GM23338 (cell line): ENCODE data around the gene NPNT. TPM values are rescaled to one million over a fixed set of nuclear protein-coding genes. Genes with fewer than 3 reads are reported as not detected.

Source experiments
- ATAC-seq: fragments of 200-7000 bp; cut with Tn5 transposase; 3 replicates; pipeline ENCODE4 v1.9.1; 2020
- DNase-seq: peaks from one replicate; pipeline ENCODE4 v3.0.0-alpha.2; 2015; ENCODE audit warnings: low spot score
- H2AFZ ChIP-seq: fragments of 200-600 bp; sonication (generic); 2 replicates; pipeline ENCODE4 v1.8.0; 2016; ENCODE audit warnings: antibody characterized with exemption, mild to moderate bottlenecking, moderate library complexity
- H3F3A ChIP-seq: fragments of 200-600 bp; sonication (generic); replicated peaks from 2 replicates; pipeline ENCODE4 v1.8.0; 2017; ENCODE audit warnings: antibody characterized with exemption, mixed run types, low read depth
- H3K27ac ChIP-seq: fragments of 200-600 bp; sonication (generic); 2 replicates; pipeline ENCODE4 v1.6.1; 2016; ENCODE audit warnings: low read depth
- H3K27me3 ChIP-seq: fragments of 200-600 bp; sonication (generic); 2 replicates; pipeline ENCODE4 v1.8.0; 2016; ENCODE audit warnings: mild to moderate bottlenecking, mixed run types, moderate library complexity; ENCODE audit not compliant: insufficient read depth
- H3K36me3 ChIP-seq: fragments of 200-600 bp; sonication (generic); 2 replicates; pipeline ENCODE4 v1.8.0; 2016; ENCODE audit warnings: mild to moderate bottlenecking; ENCODE audit not compliant: insufficient read depth
- H3K4me1 ChIP-seq: fragments of 200-600 bp; sonication (generic); 2 replicates; pipeline ENCODE4 v1.8.0; 2016; ENCODE audit warnings: mild to moderate bottlenecking, moderate library complexity; ENCODE audit not compliant: insufficient read depth
- H3K4me2 ChIP-seq: fragments of 200-600 bp; sonication (generic); 2 replicates; pipeline ENCODE4 v1.7.1; 2017; ENCODE audit warnings: mixed run types
- H3K4me3 ChIP-seq: fragments of 200-600 bp; sonication (generic); 2 replicates; pipeline ENCODE4 v1.6.1; 2016; ENCODE audit warnings: mixed run types
- H3K79me2 ChIP-seq: fragments of 200-600 bp; sonication (generic); replicated peaks from 2 replicates; pipeline ENCODE4 v1.8.0; 2017; ENCODE audit warnings: mild to moderate bottlenecking; ENCODE audit not compliant: insufficient read depth
- H3K9me2 ChIP-seq: fragments of 200-600 bp; sonication (generic); 2 replicates; pipeline ENCODE4 v1.8.0; 2017; ENCODE audit not compliant: insufficient read depth
- H4K20me1 ChIP-seq: fragments of 200-600 bp; sonication (generic); replicated peaks from 2 replicates; pipeline ENCODE4 v1.8.0; 2017; ENCODE audit warnings: mild to moderate bottlenecking; ENCODE audit not compliant: insufficient read depth
- H3K27ac Mint-ChIP-seq: 2 replicates; pipeline ENCODE4 v1.8.0; 2020; ENCODE audit warnings: inconsistent platforms, mild to moderate bottlenecking, moderate library complexity, mixed read lengths
- H3K27me3 Mint-ChIP-seq: 3 replicates; pipeline ENCODE4 v1.8.0; 2022; ENCODE audit warnings: low read depth, mild to moderate bottlenecking, moderate library complexity, mixed read lengths, inconsistent platforms; ENCODE audit not compliant: insufficient read depth, poor library complexity
- H3K36me3 Mint-ChIP-seq: 3 replicates; pipeline ENCODE4 v1.8.0; 2021; ENCODE audit warnings: low read depth, mild to moderate bottlenecking, inconsistent platforms, moderate library complexity, mixed read lengths
- H3K4me1 Mint-ChIP-seq: 3 replicates; pipeline ENCODE4 v1.8.0; 2020; ENCODE audit warnings: mild to moderate bottlenecking, inconsistent platforms, mixed read lengths
- H3K4me3 Mint-ChIP-seq: 3 replicates; pipeline ENCODE4 v1.8.0; 2021; ENCODE audit warnings: moderate library complexity, mild to moderate bottlenecking, inconsistent platforms, mixed read lengths
- H3K9me3 Mint-ChIP-seq: 3 replicates; pipeline ENCODE4 v1.8.0; 2020; ENCODE audit warnings: moderate library complexity, mild to moderate bottlenecking, inconsistent platforms, mixed read lengths
- CREB1 ChIP-seq: fragments of 250-450 bp; sonication (Bioruptor Pico); IDR thresholded peaks from 2 replicates; pipeline ENCODE4 v1.5.0; 2020; ENCODE audit warnings: low read depth, mild to moderate bottlenecking, moderate library complexity
- ETS1 ChIP-seq: IDR thresholded peaks from 2 replicates; pipeline ENCODE4 v1.6.1; 2016; ENCODE audit warnings: antibody characterized with exemption
- EZH2phosphoT487 ChIP-seq: fragments of 200-600 bp; sonication (generic); IDR thresholded peaks from one replicate; pipeline ENCODE4 v1.8.1; 2018; ENCODE audit warnings: antibody characterized with exemption; ENCODE audit not compliant: unreplicated experiment
- JUNB ChIP-seq: IDR thresholded peaks from one replicate; pipeline ENCODE4 v1.6.1; 2016; ENCODE audit warnings: antibody characterized with exemption; ENCODE audit not compliant: unreplicated experiment
- NANOG ChIP-seq: IDR thresholded peaks from 2 replicates; pipeline ENCODE4 v1.6.1; 2016; ENCODE audit warnings: antibody characterized with exemption, borderline replicate concordance
- POLR2AphosphoS5 ChIP-seq: IDR thresholded peaks from 2 replicates; pipeline ENCODE4 v1.6.1; 2016; ENCODE audit warnings: antibody characterized with exemption, low read depth
- STAT1 ChIP-seq: IDR thresholded peaks from one replicate; pipeline ENCODE4 v1.6.1; 2016; ENCODE audit warnings: antibody characterized with exemption; ENCODE audit not compliant: unreplicated experiment
- ZNF114 ChIP-seq: fragments of 250-450 bp; sonication (Bioruptor Pico); IDR thresholded peaks from 2 replicates; pipeline ENCODE4 v1.5.0; 2020; ENCODE audit warnings: mild to moderate bottlenecking, moderate library complexity
- ZNF331 ChIP-seq: fragments of 250-450 bp; sonication (Bioruptor Pico); IDR thresholded peaks from 2 replicates; pipeline ENCODE4 v1.5.0; 2020; ENCODE audit warnings: low read depth, mild to moderate bottlenecking, moderate library complexity
- polyA plus RNA-seq: library from polyadenylated mRNA; unstranded; fragments of >200 nt; fragmentation: Nextera tagmentation; extraction: Ambion mirVana; gene quantifications from 2 replicates; pipeline ENCODE4 v1.2.1, GENCODE V29; 2016
- total RNA-seq: library from RNA; depleted of rRNA; stranded (reverse); fragments of >200 nt; shearing (Covaris generic); gene quantifications from 2 replicates; pipeline ENCODE4 v1.2.3, GENCODE V29; 2014
- TF ChIP-seq, protein P1 (sequence below): fragments of 250-450 bp; sonication (Bioruptor Pico); IDR thresholded peaks from 2 replicates; pipeline ENCODE4 v1.5.0; 2020; ENCODE audit warnings: mild to moderate bottlenecking, moderate library complexity
- TF ChIP-seq, protein P2 (sequence below): IDR thresholded peaks from one replicate; pipeline ENCODE4 v1.6.1; 2018; ENCODE audit warnings: antibody characterized with exemption; ENCODE audit not compliant: unreplicated experiment
- TF ChIP-seq, protein P3 (sequence below), 2 experiments: fragments of 200-600 bp in 1 of 2; sonication (generic) in 1 of 2; conservative IDR thresholded peaks; 2 replicates each; pipeline versions ENCODE4 v1.5.1 to v1.6.1; 2016 to 2017; ENCODE audit warnings: antibody characterized with exemption in 2 of 2, low read depth in 2 of 2, mild to moderate bottlenecking in 2 of 2, moderate library complexity in 1 of 2

The NPNT gene
- total and polyA plus RNA-seq, 2 experiments from 2014 or later = 1.4 TPM

- TF ChIP-seq, protein P1, sequence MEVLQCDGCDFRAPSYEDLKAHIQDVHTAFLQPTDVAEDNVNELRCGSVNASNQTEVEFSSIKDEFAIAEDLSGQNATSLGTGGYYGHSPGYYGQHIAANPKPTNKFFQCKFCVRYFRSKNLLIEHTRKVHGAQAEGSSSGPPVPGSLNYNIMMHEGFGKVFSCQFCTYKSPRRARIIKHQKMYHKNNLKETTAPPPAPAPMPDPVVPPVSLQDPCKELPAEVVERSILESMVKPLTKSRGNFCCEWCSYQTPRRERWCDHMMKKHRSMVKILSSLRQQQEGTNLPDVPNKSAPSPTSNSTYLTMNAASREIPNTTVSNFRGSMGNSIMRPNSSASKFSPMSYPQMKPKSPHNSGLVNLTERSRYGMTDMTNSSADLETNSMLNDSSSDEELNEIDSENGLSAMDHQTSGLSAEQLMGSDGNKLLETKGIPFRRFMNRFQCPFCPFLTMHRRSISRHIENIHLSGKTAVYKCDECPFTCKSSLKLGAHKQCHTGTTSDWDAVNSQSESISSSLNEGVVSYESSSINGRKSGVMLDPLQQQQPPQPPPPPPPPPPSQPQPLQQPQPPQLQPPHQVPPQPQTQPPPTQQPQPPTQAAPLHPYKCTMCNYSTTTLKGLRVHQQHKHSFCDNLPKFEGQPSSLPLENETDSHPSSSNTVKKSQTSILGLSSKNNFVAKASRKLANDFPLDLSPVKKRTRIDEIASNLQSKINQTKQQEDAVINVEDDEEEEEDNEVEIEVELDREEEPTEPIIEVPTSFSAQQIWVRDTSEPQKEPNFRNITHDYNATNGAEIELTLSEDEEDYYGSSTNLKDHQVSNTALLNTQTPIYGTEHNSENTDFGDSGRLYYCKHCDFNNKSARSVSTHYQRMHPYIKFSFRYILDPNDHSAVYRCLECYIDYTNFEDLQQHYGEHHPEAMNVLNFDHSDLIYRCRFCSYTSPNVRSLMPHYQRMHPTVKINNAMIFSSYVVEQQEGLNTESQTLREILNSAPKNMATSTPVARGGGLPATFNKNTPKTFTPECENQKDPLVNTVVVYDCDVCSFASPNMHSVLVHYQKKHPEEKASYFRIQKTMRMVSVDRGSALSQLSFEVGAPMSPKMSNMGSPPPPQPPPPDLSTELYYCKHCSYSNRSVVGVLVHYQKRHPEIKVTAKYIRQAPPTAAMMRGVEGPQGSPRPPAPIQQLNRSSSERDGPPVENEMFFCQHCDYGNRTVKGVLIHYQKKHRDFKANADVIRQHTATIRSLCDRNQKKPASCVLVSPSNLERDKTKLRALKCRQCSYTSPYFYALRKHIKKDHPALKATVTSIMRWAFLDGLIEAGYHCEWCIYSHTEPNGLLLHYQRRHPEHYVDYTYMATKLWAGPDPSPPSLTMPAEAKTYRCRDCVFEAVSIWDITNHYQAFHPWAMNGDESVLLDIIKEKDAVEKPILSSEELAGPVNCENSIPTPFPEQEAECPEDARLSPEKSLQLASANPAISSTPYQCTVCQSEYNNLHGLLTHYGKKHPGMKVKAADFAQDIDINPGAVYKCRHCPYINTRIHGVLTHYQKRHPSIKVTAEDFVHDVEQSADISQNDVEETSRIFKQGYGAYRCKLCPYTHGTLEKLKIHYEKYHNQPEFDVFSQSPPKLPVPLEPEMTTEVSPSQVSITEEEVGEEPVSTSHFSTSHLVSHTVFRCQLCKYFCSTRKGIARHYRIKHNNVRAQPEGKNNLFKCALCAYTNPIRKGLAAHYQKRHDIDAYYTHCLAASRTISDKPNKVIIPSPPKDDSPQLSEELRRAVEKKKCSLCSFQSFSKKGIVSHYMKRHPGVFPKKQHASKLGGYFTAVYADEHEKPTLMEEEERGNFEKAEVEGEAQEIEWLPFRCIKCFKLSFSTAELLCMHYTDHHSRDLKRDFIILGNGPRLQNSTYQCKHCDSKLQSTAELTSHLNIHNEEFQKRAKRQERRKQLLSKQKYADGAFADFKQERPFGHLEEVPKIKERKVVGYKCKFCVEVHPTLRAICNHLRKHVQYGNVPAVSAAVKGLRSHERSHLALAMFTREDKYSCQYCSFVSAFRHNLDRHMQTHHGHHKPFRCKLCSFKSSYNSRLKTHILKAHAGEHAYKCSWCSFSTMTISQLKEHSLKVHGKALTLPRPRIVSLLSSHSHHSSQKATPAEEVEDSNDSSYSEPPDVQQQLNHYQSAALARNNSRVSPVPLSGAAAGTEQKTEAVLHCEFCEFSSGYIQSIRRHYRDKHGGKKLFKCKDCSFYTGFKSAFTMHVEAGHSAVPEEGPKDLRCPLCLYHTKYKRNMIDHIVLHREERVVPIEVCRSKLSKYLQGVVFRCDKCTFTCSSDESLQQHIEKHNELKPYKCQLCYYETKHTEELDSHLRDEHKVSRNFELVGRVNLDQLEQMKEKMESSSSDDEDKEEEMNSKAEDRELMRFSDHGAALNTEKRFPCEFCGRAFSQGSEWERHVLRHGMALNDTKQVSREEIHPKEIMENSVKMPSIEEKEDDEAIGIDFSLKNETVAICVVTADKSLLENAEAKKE (CRISPR knock-in tag) = no peak
- TF ChIP-seq POLR2AphosphoS5 = no peak
Measured at GRCh38 chr4:105951198-105951597, 55.9 kb downstream of the NPNT start (continued).

DNA sequence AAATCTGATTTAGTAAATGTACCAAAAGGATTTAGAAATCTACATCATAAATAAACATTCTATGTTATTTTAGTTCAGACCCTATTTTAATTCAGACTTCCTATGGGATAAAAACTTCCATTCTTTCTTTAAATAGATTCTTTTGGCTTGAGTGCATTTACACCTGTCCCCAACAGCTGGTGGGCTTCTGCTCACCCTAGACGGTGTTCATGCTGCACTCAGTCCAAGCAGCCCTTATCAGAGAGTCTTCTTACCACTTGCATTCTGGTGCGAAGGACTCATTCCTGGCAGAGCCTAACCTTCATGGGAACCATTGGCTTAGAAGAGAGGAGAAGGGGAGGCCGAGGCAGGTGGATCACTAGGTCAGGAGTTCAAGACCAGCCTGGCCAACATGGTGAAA, 57.3 kb downstream of the NPNT start:
- Mint-ChIP-seq H3K36me3 (no peaks in the 10 kb centered on the region), H3K4me3 (no peak overlapping the region), H3K9me3 (no peaks in the 10 kb centered on the region), H3K27ac (no peak overlapping the region), H3K4me1 (peaks cover 12% of the 10 kb centered on the region), H3K27me3 (no peaks in the 10 kb centered on the region)
- ATAC-seq = no peak
- Histone ChIP-seq H3K36me3 (no peaks in the 10 kb centered on the region), H3K4me2 (no peak overlapping the region), H3K4me3 (no peak overlapping the region), H3K27ac (no peak overlapping the region), H3K27me3 (no peaks in the 10 kb centered on the region), H4K20me1 (no peaks in the 10 kb centered on the region), H3K79me2 (no peaks in the 10 kb centered on the region), H2AFZ (no peak overlapping the region), H3F3A (no peaks in the 10 kb centered on the region), H3K9me2 (no peaks in the 10 kb centered on the region), H3K4me1 (0 out of 2 replicates have a peak, but pooled peaks cover 7% of the 10 kb centered on the region)
- DNase-seq = no peak
- TF ChIP-seq, protein P2, sequence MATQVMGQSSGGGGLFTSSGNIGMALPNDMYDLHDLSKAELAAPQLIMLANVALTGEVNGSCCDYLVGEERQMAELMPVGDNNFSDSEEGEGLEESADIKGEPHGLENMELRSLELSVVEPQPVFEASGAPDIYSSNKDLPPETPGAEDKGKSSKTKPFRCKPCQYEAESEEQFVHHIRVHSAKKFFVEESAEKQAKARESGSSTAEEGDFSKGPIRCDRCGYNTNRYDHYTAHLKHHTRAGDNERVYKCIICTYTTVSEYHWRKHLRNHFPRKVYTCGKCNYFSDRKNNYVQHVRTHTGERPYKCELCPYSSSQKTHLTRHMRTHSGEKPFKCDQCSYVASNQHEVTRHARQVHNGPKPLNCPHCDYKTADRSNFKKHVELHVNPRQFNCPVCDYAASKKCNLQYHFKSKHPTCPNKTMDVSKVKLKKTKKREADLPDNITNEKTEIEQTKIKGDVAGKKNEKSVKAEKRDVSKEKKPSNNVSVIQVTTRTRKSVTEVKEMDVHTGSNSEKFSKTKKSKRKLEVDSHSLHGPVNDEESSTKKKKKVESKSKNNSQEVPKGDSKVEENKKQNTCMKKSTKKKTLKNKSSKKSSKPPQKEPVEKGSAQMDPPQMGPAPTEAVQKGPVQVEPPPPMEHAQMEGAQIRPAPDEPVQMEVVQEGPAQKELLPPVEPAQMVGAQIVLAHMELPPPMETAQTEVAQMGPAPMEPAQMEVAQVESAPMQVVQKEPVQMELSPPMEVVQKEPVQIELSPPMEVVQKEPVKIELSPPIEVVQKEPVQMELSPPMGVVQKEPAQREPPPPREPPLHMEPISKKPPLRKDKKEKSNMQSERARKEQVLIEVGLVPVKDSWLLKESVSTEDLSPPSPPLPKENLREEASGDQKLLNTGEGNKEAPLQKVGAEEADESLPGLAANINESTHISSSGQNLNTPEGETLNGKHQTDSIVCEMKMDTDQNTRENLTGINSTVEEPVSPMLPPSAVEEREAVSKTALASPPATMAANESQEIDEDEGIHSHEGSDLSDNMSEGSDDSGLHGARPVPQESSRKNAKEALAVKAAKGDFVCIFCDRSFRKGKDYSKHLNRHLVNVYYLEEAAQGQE = no peak
- TF ChIP-seq POLR2AphosphoS5 (no peak), STAT1 (no peak), EZH2phosphoT487 (no peak), ETS1 (no peak), CREB1 (CRISPR knock-in tag) (no peak), ZNF114 (CRISPR knock-in tag) (no peak), ZNF331 (CRISPR knock-in tag) (no peak), NANOG (no peak), JUNB (no peak)
- TF ChIP-seq, protein P3, sequence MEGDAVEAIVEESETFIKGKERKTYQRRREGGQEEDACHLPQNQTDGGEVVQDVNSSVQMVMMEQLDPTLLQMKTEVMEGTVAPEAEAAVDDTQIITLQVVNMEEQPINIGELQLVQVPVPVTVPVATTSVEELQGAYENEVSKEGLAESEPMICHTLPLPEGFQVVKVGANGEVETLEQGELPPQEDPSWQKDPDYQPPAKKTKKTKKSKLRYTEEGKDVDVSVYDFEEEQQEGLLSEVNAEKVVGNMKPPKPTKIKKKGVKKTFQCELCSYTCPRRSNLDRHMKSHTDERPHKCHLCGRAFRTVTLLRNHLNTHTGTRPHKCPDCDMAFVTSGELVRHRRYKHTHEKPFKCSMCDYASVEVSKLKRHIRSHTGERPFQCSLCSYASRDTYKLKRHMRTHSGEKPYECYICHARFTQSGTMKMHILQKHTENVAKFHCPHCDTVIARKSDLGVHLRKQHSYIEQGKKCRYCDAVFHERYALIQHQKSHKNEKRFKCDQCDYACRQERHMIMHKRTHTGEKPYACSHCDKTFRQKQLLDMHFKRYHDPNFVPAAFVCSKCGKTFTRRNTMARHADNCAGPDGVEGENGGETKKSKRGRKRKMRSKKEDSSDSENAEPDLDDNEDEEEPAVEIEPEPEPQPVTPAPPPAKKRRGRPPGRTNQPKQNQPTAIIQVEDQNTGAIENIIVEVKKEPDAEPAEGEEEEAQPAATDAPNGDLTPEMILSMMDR (conservative IDR thresholded peaks at IDR 0.05; ENCODE audit: low read depth in 2 of 2) = no peak
